GM23338 (cell line): Measurements from ENCODE around the gene FAM53B.

Experiments used
- EZH2phosphoT487 ChIP-seq: fragments of 200-600 bp; sonication (generic); IDR thresholded peaks from one replicate; pipeline ENCODE4 v1.8.1; 2018; ENCODE audit warnings: antibody characterized with exemption; ENCODE audit not compliant: unreplicated experiment
- NANOG ChIP-seq: IDR thresholded peaks from 2 replicates; pipeline ENCODE4 v1.6.1; 2016; ENCODE audit warnings: antibody characterized with exemption, borderline replicate concordance
- POLR2AphosphoS5 ChIP-seq: IDR thresholded peaks from 2 replicates; pipeline ENCODE4 v1.6.1; 2016; ENCODE audit warnings: antibody characterized with exemption, low read depth
- REST ChIP-seq: IDR thresholded peaks from one replicate; pipeline ENCODE4 v1.6.1; 2018; ENCODE audit warnings: antibody characterized with exemption; ENCODE audit not compliant: unreplicated experiment
- TF ChIP-seq, protein P1 (sequence below), 2 experiments: fragments of 200-600 bp in 1 of 2; sonication (generic) in 1 of 2; conservative IDR thresholded peaks; 2 replicates each; pipeline versions ENCODE4 v1.5.1 to v1.6.1; 2016 to 2017; ENCODE audit warnings: antibody characterized with exemption in 2 of 2, low read depth in 2 of 2, mild to moderate bottlenecking in 2 of 2, moderate library complexity in 1 of 2

GRCh38 chr10:124628676-124629021, 115.5 kb downstream of the FAM53B start:
- TF ChIP-seq, protein P1, sequence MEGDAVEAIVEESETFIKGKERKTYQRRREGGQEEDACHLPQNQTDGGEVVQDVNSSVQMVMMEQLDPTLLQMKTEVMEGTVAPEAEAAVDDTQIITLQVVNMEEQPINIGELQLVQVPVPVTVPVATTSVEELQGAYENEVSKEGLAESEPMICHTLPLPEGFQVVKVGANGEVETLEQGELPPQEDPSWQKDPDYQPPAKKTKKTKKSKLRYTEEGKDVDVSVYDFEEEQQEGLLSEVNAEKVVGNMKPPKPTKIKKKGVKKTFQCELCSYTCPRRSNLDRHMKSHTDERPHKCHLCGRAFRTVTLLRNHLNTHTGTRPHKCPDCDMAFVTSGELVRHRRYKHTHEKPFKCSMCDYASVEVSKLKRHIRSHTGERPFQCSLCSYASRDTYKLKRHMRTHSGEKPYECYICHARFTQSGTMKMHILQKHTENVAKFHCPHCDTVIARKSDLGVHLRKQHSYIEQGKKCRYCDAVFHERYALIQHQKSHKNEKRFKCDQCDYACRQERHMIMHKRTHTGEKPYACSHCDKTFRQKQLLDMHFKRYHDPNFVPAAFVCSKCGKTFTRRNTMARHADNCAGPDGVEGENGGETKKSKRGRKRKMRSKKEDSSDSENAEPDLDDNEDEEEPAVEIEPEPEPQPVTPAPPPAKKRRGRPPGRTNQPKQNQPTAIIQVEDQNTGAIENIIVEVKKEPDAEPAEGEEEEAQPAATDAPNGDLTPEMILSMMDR (conservative IDR thresholded peaks at IDR 0.05; ENCODE audit: low read depth in 2 of 2) = no peak
- TF ChIP-seq POLR2AphosphoS5 = no peak
- no peak for TF ChIP-seq EZH2phosphoT487
- no peak for TF ChIP-seq REST
- TF ChIP-seq NANOG = no peak
